CD4-positive, CD25-positive, alpha-beta regulatory T cell (primary cell): ENCODE data around the gene ZMAT5. TPM values are rescaled to one million over a fixed set of nuclear protein-coding genes. Genes with fewer than 3 reads are reported as not detected.

Experiments
- ATAC-seq, 2 donors: fragments of 150-1000 bp; cut with Tn5 transposase; one replicate each; pipeline ENCODE4 v1.10.0; 2021; ENCODE audit warnings: low read depth in 2 of 2, moderate number of reproducible peaks in 2 of 2, moderate library complexity in 1 of 2
- DNase-seq, 3 donors: peaks; one replicate each; pipeline versions ENCODE4 v3.0.0 to v3.0.0-alpha.2; 2012 to 2022; ENCODE audit warnings: mixed read lengths in 1 of 3
- H3K27ac ChIP-seq: one replicate; pipeline ENCODE4 v1.7.0; 2013; ENCODE audit warnings: mild to moderate bottlenecking, low read length; ENCODE audit not compliant: insufficient read depth, poor library complexity, severe bottlenecking
- H3K27me3 ChIP-seq: one replicate; pipeline ENCODE4 v1.7.0; 2013; ENCODE audit warnings: low read length; ENCODE audit not compliant: control insufficient read depth, insufficient read depth
- H3K36me3 ChIP-seq: one replicate; pipeline ENCODE4 v1.7.0; 2013; ENCODE audit warnings: mild to moderate bottlenecking, low read length, moderate library complexity; ENCODE audit not compliant: control insufficient read depth, insufficient read depth
- H3K4me1 ChIP-seq: 2 replicates; pipeline ENCODE4 v1.7.0; 2013; ENCODE audit warnings: mild to moderate bottlenecking, low read length; ENCODE audit not compliant: insufficient read depth, control insufficient read depth, poor library complexity, severe bottlenecking
- H3K4me3 ChIP-seq: one replicate; pipeline ENCODE4 v1.7.0; 2013; ENCODE audit warnings: low read depth, mild to moderate bottlenecking, low read length, moderate library complexity
- H3K9me3 ChIP-seq, 2 experiments: 1 replicate in 1 of 2; 2 replicates in 1 of 2; pipeline ENCODE4 v1.7.0; 2013; ENCODE audit warnings: low read length in 2 of 2, mild to moderate bottlenecking in 1 of 2, moderate library complexity in 1 of 2; ENCODE audit not compliant: control insufficient read depth in 2 of 2
- H3K27ac Mint-ChIP-seq, 3 donors: one replicate each; pipeline ENCODE4 v1.8.0; 2020 to 2022; ENCODE audit warnings: mild to moderate bottlenecking in 3 of 3, mixed read lengths in 3 of 3, moderate library complexity in 2 of 3
- H3K27me3 Mint-ChIP-seq: one replicate; pipeline ENCODE4 v1.8.0; 2022; ENCODE audit warnings: mild to moderate bottlenecking, mixed read lengths
- H3K36me3 Mint-ChIP-seq: one replicate; pipeline ENCODE4 v1.8.0; 2020; ENCODE audit warnings: mixed read lengths
- H3K4me1 Mint-ChIP-seq, 4 donors: one replicate each; pipeline ENCODE4 v1.8.0; 2020 to 2022; ENCODE audit warnings: mixed read lengths in 4 of 4, mild to moderate bottlenecking in 1 of 4
- H3K4me3 Mint-ChIP-seq, 4 donors: one replicate each; pipeline ENCODE4 v1.8.0; 2020 to 2022; ENCODE audit warnings: mild to moderate bottlenecking in 4 of 4, mixed read lengths in 4 of 4, moderate library complexity in 3 of 4
- H3K9me3 Mint-ChIP-seq, 7 donors: one replicate each; pipeline ENCODE4 v1.8.0; 2020 to 2022; ENCODE audit warnings: mixed read lengths in 7 of 7, mild to moderate bottlenecking in 3 of 7, moderate library complexity in 2 of 7
- polyA plus RNA-seq, 4 donors: library from polyadenylated mRNA; unstranded; fragments of 300-500 nt; fragmentation: Illumina TruSeq; gene quantifications; one replicate each; pipeline ENCODE4 v1.2.3, GENCODE V29; 2021
- total RNA-seq: library from RNA; stranded (reverse); gene quantifications from one replicate; pipeline ENCODE4 v1.2.3, GENCODE V29; 2022

The ZMAT5 gene
- total and polyA plus RNA-seq, 5 donors from 2014 or later = 18.6 to 69.9 (median 62.1) TPM

- Histone ChIP-seq H3K9me3 (no peaks in the 10 kb centered on the region), H3K4me3 (no peak overlapping the region), H3K36me3 (no peaks in the 10 kb centered on the region), H3K27me3 (peaks cover 3% of the 10 kb centered on the region), H3K27ac (no peak overlapping the region), H3K4me1 (no peaks in the 10 kb centered on the region)
- peaks cover 0 to 9% (median 0%) of the 10 kb centered on the region in 4 donors for H3K4me1 Mint-ChIP-seq
- H3K27ac Mint-ChIP-seq = no peak overlapping the region
- ATAC-seq = no peak
- peaks cover 0 to 2% (median 0%) of the 10 kb centered on the region in 7 donors for H3K9me3 Mint-ChIP-seq
- H3K4me3 Mint-ChIP-seq = no peak overlapping the region
- H3K27me3 Mint-ChIP-seq = peaks cover 47% of the 10 kb centered on the region
- DNase-seq = no peak
- no peaks in the 10 kb centered on the region for H3K36me3 Mint-ChIP-seq
These were observed 51.6 kb downstream of the ZMAT5 start for GRCh38 chr22:29715240-29715639.

GRCh38 chr22:29713156-29713727 lies 53.6 kb downstream of the ZMAT5 start:
- peaks cover 32% of the 10 kb centered on the region for H3K27me3 Mint-ChIP-seq
- peaks cover 0 to under 1% (median 0%) of the 10 kb centered on the region in 4 donors for H3K4me1 Mint-ChIP-seq
- DNase-seq = no peak
- peak overlapping the region in 1 of 3 donors; percentile 20 for H3K27ac Mint-ChIP-seq
- H3K4me3 Mint-ChIP-seq = no peak overlapping the region
- no peaks in the 10 kb centered on the region for H3K27me3 ChIP-seq
- no peaks in the 10 kb centered on the region for H3K36me3 ChIP-seq
- H3K36me3 Mint-ChIP-seq = no peaks in the 10 kb centered on the region
- H3K4me1 ChIP-seq = no peaks in the 10 kb centered on the region
- peaks cover 0 to 2% (median 0%) of the 10 kb centered on the region in 7 donors for H3K9me3 Mint-ChIP-seq
- no peak for ATAC-seq
- H3K9me3 ChIP-seq = no peaks in the 10 kb centered on the region
- no peak overlapping the region for H3K27ac ChIP-seq
- no peak overlapping the region for H3K4me3 ChIP-seq

DNA sequence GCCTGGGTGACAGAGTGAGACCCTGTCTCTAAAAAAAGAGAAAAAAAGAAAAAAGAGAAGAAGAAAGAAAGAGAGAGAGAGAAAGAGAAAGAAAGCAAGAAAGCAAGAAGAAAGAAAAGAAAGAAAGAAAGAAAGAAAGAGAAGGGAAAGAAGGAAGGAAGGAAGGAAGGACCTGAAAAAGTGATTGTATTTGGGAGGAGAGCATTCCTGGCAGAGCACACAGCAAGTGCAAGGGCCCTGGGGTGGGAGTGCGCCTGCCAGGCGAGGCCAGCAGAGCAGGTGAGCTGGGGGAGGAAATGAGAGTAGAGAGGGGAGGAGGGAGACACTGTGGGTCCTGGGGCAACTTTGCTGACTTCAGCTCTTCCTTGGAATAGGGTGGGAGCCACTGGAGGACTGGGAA lies 54.7 kb downstream of the ZMAT5 start:
- H3K27me3 Mint-ChIP-seq = peaks cover 21% of the 10 kb centered on the region
- Histone ChIP-seq H3K9me3 (no peaks in the 10 kb centered on the region), H3K4me3 (no peak overlapping the region), H3K4me1 (no peaks in the 10 kb centered on the region), H3K27me3 (no peaks in the 10 kb centered on the region), H3K27ac (no peak overlapping the region), H3K36me3 (no peaks in the 10 kb centered on the region)
- DNase-seq (no peak), ATAC-seq (no peak)
- no peak overlapping the region for H3K4me3 Mint-ChIP-seq
- H3K4me1 Mint-ChIP-seq = no peaks in the 10 kb centered on the region
- H3K36me3 Mint-ChIP-seq = no peaks in the 10 kb centered on the region
- H3K9me3 Mint-ChIP-seq = peaks cover 0 to 2% (median 0%) of the 10 kb centered on the region in 7 donors
- H3K27ac Mint-ChIP-seq = peak overlapping the region in 1 of 3 donors; percentile 34

GRCh38 chr22:29710922-29711593 lies 55.7 kb downstream of the ZMAT5 start:
- ATAC-seq = no peak
- Mint-ChIP-seq H3K9me3 (peaks cover 0 to 2% (median 0%) of the 10 kb centered on the region in 7 donors), H3K36me3 (no peaks in the 10 kb centered on the region), H3K4me1 (no peaks in the 10 kb centered on the region), H3K4me3 (no peak overlapping the region), H3K27me3 (peaks cover 13% of the 10 kb centered on the region), H3K27ac (no peak overlapping the region)
- Histone ChIP-seq H3K36me3 (no peaks in the 10 kb centered on the region), H3K4me3 (no peak overlapping the region), H3K27me3 (no peaks in the 10 kb centered on the region), H3K27ac (no peak overlapping the region), H3K4me1 (no peaks in the 10 kb centered on the region), H3K9me3 (no peaks in the 10 kb centered on the region)
- DNase-seq = no peak

GRCh38 chr22:29710193-29710592 lies 56.6 kb downstream of the ZMAT5 start:
- ATAC-seq (no peak), DNase-seq (no peak)
- Histone ChIP-seq H3K4me1 (no peaks in the 10 kb centered on the region), H3K4me3 (no peak overlapping the region), H3K27me3 (no peaks in the 10 kb centered on the region), H3K9me3 (no peaks in the 10 kb centered on the region), H3K36me3 (no peaks in the 10 kb centered on the region), H3K27ac (no peak overlapping the region)
- Mint-ChIP-seq H3K36me3 (no peaks in the 10 kb centered on the region), H3K9me3 (peaks cover 0 to 2% (median 0%) of the 10 kb centered on the region in 7 donors), H3K4me3 (no peak overlapping the region), H3K4me1 (no peaks in the 10 kb centered on the region), H3K27ac (no peak overlapping the region), H3K27me3 (peaks cover 8% of the 10 kb centered on the region)

DNA sequence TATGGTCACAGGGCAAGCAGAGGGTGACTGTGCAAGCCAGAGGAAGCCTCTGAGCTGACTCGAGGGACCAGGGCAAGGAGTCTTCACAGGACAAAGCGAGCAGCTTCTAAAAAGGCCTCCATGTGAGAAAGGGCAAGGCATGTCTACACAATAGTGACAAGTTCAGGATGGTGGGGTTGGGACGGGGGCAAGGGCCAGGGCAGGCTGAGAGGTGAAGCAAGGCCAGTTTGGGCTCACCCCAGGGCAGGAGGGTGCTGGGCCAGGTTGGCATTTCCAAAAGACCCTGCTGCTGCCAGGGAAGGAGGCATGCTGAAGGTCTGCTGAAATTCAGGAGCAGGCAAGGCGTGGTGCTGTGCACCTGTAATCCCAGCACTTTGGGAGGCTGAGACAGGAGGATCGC lies 59.3 kb downstream of the ZMAT5 start:
- H3K27me3 ChIP-seq = no peaks in the 10 kb centered on the region
- Mint-ChIP-seq H3K4me3 (no peak overlapping the region), H3K27me3 (no peaks in the 10 kb centered on the region), H3K4me1 (peaks cover 0 to 2% (median 0%) of the 10 kb centered on the region in 4 donors), H3K9me3 (no peaks in the 10 kb centered on the region), H3K36me3 (no peaks in the 10 kb centered on the region), H3K27ac (no peak overlapping the region)
- H3K27ac ChIP-seq = no peak overlapping the region
- H3K4me1 ChIP-seq = no peaks in the 10 kb centered on the region
- no peaks in the 10 kb centered on the region for H3K36me3 ChIP-seq
- DNase-seq (no peak), ATAC-seq (no peak)
- H3K4me3 ChIP-seq = no peak overlapping the region
- H3K9me3 ChIP-seq = no peaks in the 10 kb centered on the region

DNA sequence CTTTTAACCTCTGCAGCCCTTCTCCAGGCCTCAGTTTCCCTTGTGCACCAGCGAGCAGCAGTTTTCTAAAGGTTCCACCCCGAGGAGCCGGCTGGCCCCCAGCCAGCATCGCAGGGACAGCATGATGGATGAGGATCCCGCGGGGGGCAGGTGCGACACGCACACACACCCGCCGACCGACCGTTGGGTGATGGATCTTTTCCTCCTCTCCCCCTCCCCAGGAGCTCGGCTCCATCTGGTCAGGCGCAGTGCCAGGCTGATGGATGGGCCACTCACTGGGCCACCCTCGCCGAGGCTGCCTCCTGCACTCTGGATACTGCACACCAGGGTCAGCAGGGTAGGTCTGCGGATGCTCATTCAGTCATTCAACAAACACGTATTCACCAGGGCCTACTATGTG lies 59.8 kb downstream of the ZMAT5 start:
- H3K4me3 ChIP-seq = no peak overlapping the region
- Mint-ChIP-seq H3K27me3 (no peaks in the 10 kb centered on the region), H3K36me3 (no peaks in the 10 kb centered on the region), H3K27ac (no peak overlapping the region), H3K4me3 (no peak overlapping the region), H3K9me3 (no peaks in the 10 kb centered on the region), H3K4me1 (peaks cover 0 to 3% (median under 1%) of the 10 kb centered on the region in 4 donors)
- H3K27ac ChIP-seq = no peak overlapping the region
- H3K4me1 ChIP-seq = peaks cover 3% of the 10 kb centered on the region
- no peak for DNase-seq
- no peak for ATAC-seq
- H3K36me3 ChIP-seq = no peaks in the 10 kb centered on the region
- no peaks in the 10 kb centered on the region for H3K27me3 ChIP-seq
- H3K9me3 ChIP-seq = no peaks in the 10 kb centered on the region

GRCh38 chr22:29706486-29706885 lies 60.3 kb downstream of the ZMAT5 start:
- Mint-ChIP-seq H3K27ac (no peak overlapping the region), H3K4me1 (peaks cover 0 to 9% (median 3%) of the 10 kb centered on the region in 4 donors), H3K9me3 (no peaks in the 10 kb centered on the region), H3K4me3 (no peak overlapping the region), H3K36me3 (no peaks in the 10 kb centered on the region), H3K27me3 (no peaks in the 10 kb centered on the region)
- H3K27me3 ChIP-seq = no peaks in the 10 kb centered on the region
- H3K4me1 ChIP-seq = peaks cover 8% of the 10 kb centered on the region
- no peaks in the 10 kb centered on the region for H3K36me3 ChIP-seq
- no peaks in the 10 kb centered on the region for H3K9me3 ChIP-seq
- H3K4me3 ChIP-seq = no peak overlapping the region
- no peak for DNase-seq
- no peak for ATAC-seq
- no peak overlapping the region for H3K27ac ChIP-seq
